DLD1 (cell line): Measurements from ENCODE around the gene VLDLR.

ENCODE experiments used
- in situ Hi-C: cut with HindIII; loops from 2 replicates; pipeline ENCODE4 v1.10.0; 2017; ENCODE audit warnings: low sequenced_read_pairs

VLDLR gene

GRCh38 chr9:2662496-2662895 is 40.9 kb downstream of the VLDLR start:
- in situ Hi-C loops, result no loop called here

- in situ Hi-C loops, result no loop called here
These were observed 42.0 kb downstream of the VLDLR start for GRCh38 chr9:2663461-2664173.

GRCh38 chr9:2664174-2665065 is 42.8 kb downstream of the VLDLR start:
- in situ Hi-C loops, result no loop called here

DNA sequence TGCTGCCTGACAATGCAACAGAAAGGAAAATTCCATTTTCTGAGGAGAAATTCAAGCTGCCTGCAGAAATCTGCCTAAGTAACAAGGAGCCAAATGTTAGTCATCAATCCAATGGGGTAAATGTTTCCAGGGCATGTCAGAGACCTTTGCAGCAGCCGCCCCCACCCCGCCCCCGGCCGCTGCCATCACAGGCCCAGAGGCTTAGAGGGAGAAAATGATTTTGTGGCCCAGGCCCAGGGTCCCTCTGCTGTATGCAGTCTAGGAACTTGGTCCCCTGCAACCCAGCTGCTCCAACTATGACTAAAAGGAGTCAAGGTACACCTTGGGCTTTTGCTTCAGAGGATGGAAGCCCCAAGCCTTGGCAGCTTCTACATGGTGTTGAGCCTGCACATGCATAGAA is 45.0 kb downstream of the VLDLR start:
- in situ Hi-C loops, result no loop called here

GRCh38 chr9:2673161-2673560 is 51.6 kb downstream of the VLDLR start:
- in situ Hi-C loops, result no loop called here

DNA sequence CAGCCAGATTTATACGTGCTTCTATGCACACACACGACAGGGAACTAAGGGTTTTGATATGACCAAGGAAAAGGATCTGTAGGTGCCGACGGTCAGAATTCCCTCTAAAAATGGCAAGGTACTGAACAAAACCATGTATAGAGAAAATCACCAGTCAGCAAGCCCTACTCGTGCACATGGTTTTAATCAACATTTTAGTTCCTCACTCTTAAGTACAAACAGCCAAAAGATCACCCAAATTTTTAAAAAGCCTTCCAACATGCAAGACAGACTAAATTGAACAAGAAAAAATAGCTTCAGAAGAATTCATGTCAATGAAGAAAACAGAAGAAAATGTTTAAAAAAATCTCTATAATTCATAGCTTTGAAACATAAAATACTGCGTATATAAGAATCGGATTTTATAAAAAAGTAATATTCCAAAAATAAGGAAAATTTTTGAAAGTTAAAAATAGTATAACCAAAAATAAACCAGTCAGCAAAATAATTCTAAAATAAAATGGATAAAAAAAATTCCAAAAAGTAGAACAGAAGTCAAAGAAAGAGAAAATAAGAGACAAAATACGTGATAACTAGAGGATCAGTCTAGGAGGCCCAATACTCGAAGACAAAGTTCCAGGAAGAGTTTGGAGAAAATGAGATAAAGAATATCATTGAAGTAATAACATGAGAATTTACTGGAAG is 52.7 kb downstream of the VLDLR start:
- in situ Hi-C loops, result no loop called here

DNA sequence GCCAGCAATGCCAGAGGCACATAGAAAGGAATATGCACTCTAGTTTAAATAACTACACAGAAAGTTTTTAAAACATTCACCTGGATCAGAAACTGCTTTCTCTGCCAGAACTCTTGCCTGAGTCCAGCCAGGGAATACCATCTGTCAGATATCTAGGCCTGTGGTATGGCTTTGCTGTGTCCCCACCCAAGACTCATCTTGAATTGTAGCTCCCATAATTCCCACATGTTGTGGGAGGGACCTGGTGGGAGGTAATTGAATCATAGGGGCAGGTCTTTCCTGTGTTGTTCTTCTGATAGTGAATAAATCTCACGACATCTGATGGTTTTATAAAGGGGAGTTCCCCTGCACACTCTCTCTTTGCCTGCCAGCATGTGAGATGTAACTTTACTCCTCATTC is 54.2 kb downstream of the VLDLR start:
- in situ Hi-C loops, result no loop called here

DNA sequence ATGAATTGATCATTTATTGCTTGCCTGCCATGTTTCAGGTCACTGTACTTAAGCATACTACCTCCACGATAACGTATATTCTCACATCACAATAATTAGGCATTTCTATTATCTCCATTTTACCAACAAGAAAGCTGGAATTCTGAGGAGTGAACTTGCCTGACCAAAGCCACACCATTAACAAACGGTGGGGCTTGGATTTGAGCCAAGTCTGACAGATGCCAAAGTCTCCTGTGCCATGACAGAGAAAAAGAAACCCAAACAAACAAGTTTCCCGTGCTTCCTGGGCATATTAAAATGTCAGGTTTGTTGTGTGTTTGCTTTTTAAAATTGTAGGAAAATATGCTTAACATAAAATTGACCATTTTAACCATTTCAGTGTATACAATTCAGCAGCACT is 54.9 kb downstream of the VLDLR start:
- in situ Hi-C loops, result no loop called here

GRCh38 chr9:2677915-2678889 is 56.6 kb downstream of the VLDLR start:
- in situ Hi-C loops, result no loop called here

- in situ Hi-C loops, result no loop called here
These were observed 57.4 kb downstream of the VLDLR start for GRCh38 chr9:2679011-2679410.

GRCh38 chr9:2681981-2682380 is 60.4 kb downstream of the VLDLR start:
- in situ Hi-C loops, result no loop called here

GRCh38 chr9:2686911-2687310 is 65.3 kb downstream of the VLDLR start:
- in situ Hi-C loops, result no loop called here

GRCh38 chr9:2688636-2689035 is 67.0 kb downstream of the VLDLR start:
- in situ Hi-C loops, result no loop called here

- in situ Hi-C loops, result no loop called here
These were observed 69.6 kb downstream of the VLDLR start for GRCh38 chr9:2691212-2691611.

- in situ Hi-C loops, result no loop called here
These were observed 70.0 kb downstream of the VLDLR start for GRCh38 chr9:2691626-2692025.

- in situ Hi-C loops, result no loop called here
These were observed 71.5 kb downstream of the VLDLR start for GRCh38 chr9:2693056-2693455.

- in situ Hi-C loops, result no loop called here
These were observed 75.9 kb downstream of the VLDLR start for GRCh38 chr9:2697492-2697891.

DNA sequence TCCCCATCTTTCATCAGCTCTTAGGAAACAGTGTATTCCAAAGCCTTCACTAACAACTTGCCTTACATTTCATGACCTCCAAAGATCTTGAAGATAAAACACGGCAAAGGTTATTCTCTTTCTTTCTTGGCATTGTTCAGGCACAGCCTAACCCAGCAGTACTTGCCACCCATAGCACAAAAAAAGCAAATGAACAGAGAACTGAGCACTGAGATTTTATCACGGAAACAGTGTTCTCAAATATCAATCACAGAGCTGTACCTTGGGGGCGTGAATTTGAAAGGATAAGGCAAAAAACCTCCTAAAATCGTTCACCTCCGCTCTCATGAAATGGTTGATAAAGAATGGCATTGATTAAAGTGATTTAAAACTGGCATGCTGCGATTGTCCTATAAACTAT is 78.8 kb downstream of the VLDLR start:
- in situ Hi-C loops, result no loop called here

DNA sequence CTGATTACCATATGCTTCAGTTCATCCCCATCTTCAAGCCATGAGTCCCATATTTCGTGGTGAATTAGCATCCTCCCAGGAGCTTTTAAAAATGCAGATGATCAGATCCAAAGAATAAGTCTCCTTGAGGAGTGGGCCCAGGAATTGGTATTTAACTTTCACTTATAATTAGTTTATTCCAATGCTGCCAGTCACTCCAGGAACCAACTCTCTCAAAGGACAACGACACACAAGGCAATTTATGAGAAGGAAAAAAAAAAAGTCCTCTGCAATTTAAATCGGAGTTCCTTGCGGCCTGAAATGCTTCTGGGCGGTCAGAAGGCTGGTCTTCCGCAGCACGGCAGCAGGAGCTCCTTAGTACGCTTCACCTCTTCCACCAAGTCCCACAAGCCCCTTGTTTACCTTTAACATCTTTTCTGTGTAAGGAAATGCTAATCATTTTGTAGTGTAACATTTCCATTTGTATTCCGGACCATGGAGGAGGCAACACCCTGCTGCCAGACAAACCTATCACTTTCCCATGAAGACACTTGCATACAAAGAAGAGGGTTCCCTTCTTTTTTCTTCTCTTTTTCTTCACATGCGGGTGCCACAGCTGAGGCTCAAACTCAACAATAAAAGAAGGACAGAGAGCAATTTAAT is 79.4 kb downstream of the VLDLR start:
- in situ Hi-C loops, result no loop called here

GRCh38 chr9:2704504-2704903 is 82.9 kb downstream of the VLDLR start:
- in situ Hi-C loops, result no loop called here
